Esophagus squamous epithelium (tissue), 5 donors: ENCODE measurements around the gene CD99. TPM values are rescaled to one million over a fixed set of nuclear protein-coding genes. Genes with fewer than 3 reads are reported as not detected.

Experiments
- DNase-seq: peaks from one replicate; lab custom pipeline; 2025; lab: John Stamatoyannopoulos, UW
- H3K27ac ChIP-seq, 4 donors: fragments of 200-600 bp; sonication (generic); one replicate each; pipeline ENCODE4 v1.5.1; 2016 to 2019; ENCODE audit warnings: mild to moderate bottlenecking in 1 of 4
- H3K27me3 ChIP-seq, 4 donors: fragments of 200-600 bp; sonication (generic); 1 replicate in 3 of 4; 2 replicates in 1 of 4; pipeline versions ENCODE4 v1.5.1 to v1.6.0; 2017 to 2021; ENCODE audit warnings: antibody characterized with exemption in 1 of 4
- H3K36me3 ChIP-seq, 3 donors: fragments of 200-600 bp; sonication (generic); one replicate each; pipeline ENCODE4 v1.5.1; 2016 to 2019
- H3K4me1 ChIP-seq, 3 donors: fragments of 200-600 bp; sonication (generic); one replicate each; pipeline ENCODE4 v1.5.1; 2017 to 2019
- H3K4me3 ChIP-seq, 4 donors: fragments of 200-600 bp; sonication (generic); 1 replicate in 3 of 4; 2 replicates in 1 of 4; pipeline ENCODE4 v1.5.1; 2016 to 2019; ENCODE audit warnings: mild to moderate bottlenecking in 2 of 4, moderate library complexity in 1 of 4
- H3K9me3 ChIP-seq, 3 donors: fragments of 200-600 bp; sonication (generic); one replicate each; pipeline ENCODE4 v1.5.1; 2016 to 2019
- CTCF ChIP-seq, 6 experiments: fragments of 450-650 bp in 4 of 6; fragments of 200-600 bp in 2 of 6; sonication (generic) in 2 of 6; IDR thresholded peaks; one replicate each; pipeline ENCODE4 v1.5.1; 2016 to 2019; ENCODE audit warnings: antibody characterized with exemption in 6 of 6, mild to moderate bottlenecking in 4 of 6, moderate library complexity in 4 of 6
- POLR2A ChIP-seq, 4 donors: fragments of 450-650 bp; IDR thresholded peaks; one replicate each; pipeline ENCODE4 v1.6.1; 2017; ENCODE audit warnings: antibody characterized with exemption in 4 of 4, mild to moderate bottlenecking in 4 of 4, moderate library complexity in 3 of 4
- WGBS, 2 donors: methylation state at CpG; one replicate each; pipeline ENCODE4 v1.1.5; 2018; 5-methylcytosine and 5-hydroxymethylcytosine counted together
- intact Hi-C: fragments of 100-400 bp; cut with DNase I; formaldehyde crosslinking; loops from one replicate; pipeline ENCODE4 v1.15.0; 2022
- total RNA-seq, 4 donors: library from RNA; depleted of rRNA; stranded (reverse); fragments of >200 nt; gene quantifications; one replicate each; pipeline ENCODE4 v1.1.0, GENCODE V29; 2016
- donor health status: DM: yes; HTN: yes; CAD: no.

CD99 gene
- total RNA-seq, 4 donors from 2014 or later: 79.9 to 251 (median 162) TPM

- TF ChIP-seq CTCF (IDR thresholded peaks at IDR 0.05) (no peak), POLR2A (IDR thresholded peaks at IDR 0.05) (no peak)
- 61 to 68% methylated on average over 16 to 18 of the region's 18 CpGs for WGBS, 2 donors
- H3K27ac ChIP-seq: peak overlapping the region; percentile 71 to 77 (median 75)
- no peak for DNase-seq
- H3K9me3 ChIP-seq: no peaks in the 10 kb centered on the region
- H3K4me1 ChIP-seq: peaks cover 63 to 98% (median 76%) of the 10 kb centered on the region in 3 donors
- H3K4me3 ChIP-seq: peak overlapping the region in 2 of 4 donors; percentile 7 to 12
- H3K27me3 ChIP-seq: no peaks in the 10 kb centered on the region
- intact Hi-C loops: loop anchor here (10.0 kb wide), 1 partner anchor 110 kb away; no protein-coding TSS in a partner anchor
- peaks cover 0 to 5% (median 0%) of the 10 kb centered on the region in 3 donors for H3K36me3 ChIP-seq
Observed at GRCh38 chrX:2705046-2705832, 14.1 kb downstream of the CD99 start.

GRCh38 chrX:2707334-2707760 is 16.3 kb downstream of the CD99 start:
- Histone ChIP-seq H3K9me3 (no peaks in the 10 kb centered on the region), H3K36me3 (peaks cover 0 to 8% (median 0%) of the 10 kb centered on the region in 3 donors), H3K27ac (peak overlapping the region; percentile 72 to 83 (median 78)), H3K4me3 (peak overlapping the region in 1 of 4 donors; percentile 43), H3K4me1 (peaks cover 64 to 94% (median 75%) of the 10 kb centered on the region in 3 donors), H3K27me3 (no peaks in the 10 kb centered on the region)
- WGBS, 2 donors: 2 to 8% methylated on average over 8 to 9 of the region's 12 CpGs
- DNase-seq: no peak
- TF ChIP-seq CTCF (IDR thresholded peaks at IDR 0.05) (peak in 1 of 6 experiments; percentile 5), POLR2A (IDR thresholded peaks at IDR 0.05) (no peak)
- intact Hi-C loops: loop anchor here (10.0 kb wide), 1 partner anchor 107 kb away; no protein-coding TSS in a partner anchor

- TF ChIP-seq CTCF (IDR thresholded peaks at IDR 0.05) (peak in 3 of 6 experiments; percentile 19 to 61 (median 31)), POLR2A (IDR thresholded peaks at IDR 0.05) (no peak)
- Histone ChIP-seq H3K4me3 (no peak overlapping the region), H3K4me1 (peaks cover 64 to 87% (median 69%) of the 10 kb centered on the region in 3 donors), H3K27me3 (no peaks in the 10 kb centered on the region), H3K9me3 (no peaks in the 10 kb centered on the region), H3K27ac (peak overlapping the region; percentile 72 to 83 (median 78)), H3K36me3 (peaks cover 0 to 15% (median 0%) of the 10 kb centered on the region in 3 donors)
- intact Hi-C loops: loop anchor here (10.0 kb wide), 1 partner anchor 107 kb away; no protein-coding TSS in a partner anchor
- 29 to 39% methylated on average over 6 of the region's 6 CpGs for WGBS, 2 donors
- DNase-seq: no peak
Observed at GRCh38 chrX:2708021-2708420, 16.9 kb downstream of the CD99 start.

GRCh38 chrX:2708592-2709188 is 17.6 kb downstream of the CD99 start:
- Histone ChIP-seq H3K4me3 (no peak overlapping the region), H3K36me3 (peaks cover 0 to 22% (median 0%) of the 10 kb centered on the region in 3 donors), H3K9me3 (no peaks in the 10 kb centered on the region), H3K27ac (peak overlapping the region; percentile 72 to 83 (median 78)), H3K4me1 (peaks cover 62 to 84% (median 64%) of the 10 kb centered on the region in 3 donors), H3K27me3 (no peaks in the 10 kb centered on the region)
- DNase-seq: no peak
- intact Hi-C loops: loop anchor here (10.0 kb wide), 1 partner anchor 106 kb away; no protein-coding TSS in a partner anchor
- WGBS, 2 donors: 84 to 89% methylated on average over 8 to 10 of the region's 10 CpGs
- TF ChIP-seq CTCF (IDR thresholded peaks at IDR 0.05): no peak
- TF ChIP-seq POLR2A (IDR thresholded peaks at IDR 0.05): no peak
